ENCODE measurements around the gene GFPT1.

GFPT1 gene

GRCh38 chr2:69416147-69416546, 29.1 kb upstream of the GFPT1 start:
- DNase-seq (ENCODE audit: low spot score) = no peak
- TF ChIP-seq, protein P1, sequence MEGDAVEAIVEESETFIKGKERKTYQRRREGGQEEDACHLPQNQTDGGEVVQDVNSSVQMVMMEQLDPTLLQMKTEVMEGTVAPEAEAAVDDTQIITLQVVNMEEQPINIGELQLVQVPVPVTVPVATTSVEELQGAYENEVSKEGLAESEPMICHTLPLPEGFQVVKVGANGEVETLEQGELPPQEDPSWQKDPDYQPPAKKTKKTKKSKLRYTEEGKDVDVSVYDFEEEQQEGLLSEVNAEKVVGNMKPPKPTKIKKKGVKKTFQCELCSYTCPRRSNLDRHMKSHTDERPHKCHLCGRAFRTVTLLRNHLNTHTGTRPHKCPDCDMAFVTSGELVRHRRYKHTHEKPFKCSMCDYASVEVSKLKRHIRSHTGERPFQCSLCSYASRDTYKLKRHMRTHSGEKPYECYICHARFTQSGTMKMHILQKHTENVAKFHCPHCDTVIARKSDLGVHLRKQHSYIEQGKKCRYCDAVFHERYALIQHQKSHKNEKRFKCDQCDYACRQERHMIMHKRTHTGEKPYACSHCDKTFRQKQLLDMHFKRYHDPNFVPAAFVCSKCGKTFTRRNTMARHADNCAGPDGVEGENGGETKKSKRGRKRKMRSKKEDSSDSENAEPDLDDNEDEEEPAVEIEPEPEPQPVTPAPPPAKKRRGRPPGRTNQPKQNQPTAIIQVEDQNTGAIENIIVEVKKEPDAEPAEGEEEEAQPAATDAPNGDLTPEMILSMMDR (IDR thresholded peaks at IDR 0.05; ENCODE audit: extremely low read depth, missing control alignments) = no peak

DNA sequence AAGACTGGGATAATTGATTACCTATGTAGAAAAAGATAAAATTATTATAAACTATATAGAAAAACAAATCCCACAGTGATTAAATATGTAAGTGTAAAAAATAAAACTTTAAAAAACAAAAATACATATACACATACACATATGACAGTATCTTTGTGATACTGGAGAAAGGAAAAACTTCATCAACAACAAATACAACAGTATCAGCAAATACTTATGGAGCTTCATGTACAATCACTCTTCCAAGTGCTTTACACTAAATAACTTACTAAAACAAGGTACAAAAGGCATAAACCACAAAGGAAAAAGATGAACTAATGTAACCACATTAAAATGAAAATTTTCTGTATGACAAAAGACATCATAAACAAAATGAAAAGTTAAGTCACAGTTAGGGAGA, 24.1 kb upstream of the GFPT1 start:
- TF ChIP-seq, protein P1 (IDR thresholded peaks at IDR 0.05; ENCODE audit: extremely low read depth, missing control alignments) = no peak
- DNase-seq (ENCODE audit: low spot score) = no peak

GRCh38 chr2:69405306-69405705, 18.3 kb upstream of the GFPT1 start:
- TF ChIP-seq, protein P1 (IDR thresholded peaks at IDR 0.05; ENCODE audit: extremely low read depth, missing control alignments) = no peak
- DNase-seq (ENCODE audit: low spot score) = no peak

GRCh38 chr2:69400121-69400520, 13.1 kb upstream of the GFPT1 start:
- no peak for DNase-seq (ENCODE audit: low spot score)
- TF ChIP-seq, protein P1 (IDR thresholded peaks at IDR 0.05; ENCODE audit: extremely low read depth, missing control alignments) = no peak

- DNase-seq (ENCODE audit: low spot score) = no peak
- TF ChIP-seq, protein P1 (IDR thresholded peaks at IDR 0.05; ENCODE audit: extremely low read depth, missing control alignments) = no peak
Observed at GRCh38 chr2:69397234-69397633, 10.2 kb upstream of the GFPT1 start.

GRCh38 chr2:69395866-69396265, 8.8 kb upstream of the GFPT1 start:
- no peak for DNase-seq (ENCODE audit: low spot score)
- TF ChIP-seq, protein P1 (IDR thresholded peaks at IDR 0.05; ENCODE audit: extremely low read depth, missing control alignments) = no peak

DNA sequence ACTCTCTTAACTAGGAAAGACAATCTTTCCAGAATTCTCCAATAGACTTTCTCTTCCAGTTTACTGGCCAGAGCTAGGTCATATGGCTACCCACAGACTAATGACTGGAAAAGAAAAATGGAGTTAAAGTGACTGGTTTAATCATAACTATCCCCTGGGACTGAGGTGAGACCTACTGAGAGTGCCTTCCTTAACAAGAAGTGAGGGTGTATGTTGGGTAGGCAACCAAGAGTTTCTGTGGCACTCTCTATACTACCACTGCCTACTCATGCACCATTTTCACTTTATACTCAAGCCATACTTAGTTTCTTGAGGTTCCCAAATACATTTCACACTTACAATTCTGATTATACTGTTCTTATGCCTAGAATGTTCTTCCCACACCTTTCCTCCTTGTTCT, 6.9 kb upstream of the GFPT1 start:
- DNase-seq (ENCODE audit: low spot score) = no peak
- TF ChIP-seq, protein P1 (IDR thresholded peaks at IDR 0.05; ENCODE audit: extremely low read depth, missing control alignments) = no peak

Measured in GM20000 (cell line).